ENCODE data around the gene PCDHGA4. TPM values are rescaled to one million over a fixed set of nuclear protein-coding genes. Genes with fewer than 3 reads are reported as not detected.
"Not testable (repeated sequence)": the region's sequence is repeated elsewhere in the genome, so short reads cannot be mapped to it uniquely, and the experiment has no call there.

The PCDHGA4 gene
- total and polyA plus RNA-seq, 4 donors = 0.15 to 0.92 (median 0.22) TPM

- peaks cover 36 to 78% (median 59%) of the 10 kb centered on the region in 4 donors for H3K9me3 ChIP-seq (ENCODE audit: control insufficient read depth in 4 of 4, low read length in 3 of 4)
- H3K4me1 ChIP-seq (ENCODE audit: control insufficient read depth in 4 of 4, insufficient read depth in 4 of 4, low read length in 3 of 4) = no peaks in the 10 kb centered on the region
- no peak for DNase-seq (ENCODE audit: low spot score)
- peaks cover 0 to 20% (median 14%) of the 10 kb centered on the region in 4 donors for H3K36me3 ChIP-seq (ENCODE audit: control insufficient read depth in 4 of 4, insufficient read depth in 3 of 4, low read depth in 1 of 4, low read length in 3 of 4)
- H3K9ac ChIP-seq (ENCODE audit: low read depth in 1 of 2, low read length in 2 of 2) = no peak overlapping the region
- TF ChIP-seq GABPA (IDR thresholded peaks at IDR 0.05 in 1 of 2, conservative IDR thresholded peaks at IDR 0.05 in 1 of 2) (no peak), TAF1 (conservative IDR thresholded peaks at IDR 0.05) (no peak), ATF3 (IDR thresholded peaks at IDR 0.05) (no peak), HNF4G (IDR thresholded peaks at IDR 0.05) (no peak), SP1 (IDR thresholded peaks at IDR 0.05) (no peak), HNF4A (conservative IDR thresholded peaks at IDR 0.05) (no peak), FOXA1 (IDR thresholded peaks at IDR 0.05) (no peak), NR2F2 (IDR thresholded peaks at IDR 0.05) (no peak), EGR1 (IDR thresholded peaks at IDR 0.05; ENCODE audit: low read depth in 2 of 2) (no peak), RXRA (IDR thresholded peaks at IDR 0.05) (no peak), RAD21 (IDR thresholded peaks at IDR 0.05) (no peak), YY1 (IDR thresholded peaks at IDR 0.05) (no peak), FOXA2 (IDR thresholded peaks at IDR 0.05) (no peak)
- no peak overlapping the region for H3K27ac ChIP-seq (ENCODE audit: low read depth in 1 of 2, low read length in 2 of 2)
- no peaks in the 10 kb centered on the region for H3K27me3 ChIP-seq (ENCODE audit: control insufficient read depth in 4 of 4, insufficient read depth in 4 of 4, low read length in 3 of 4)
- H3K4me3 ChIP-seq (ENCODE audit: low read depth in 1 of 3, low read length in 3 of 3) = peak overlapping the region in 1 of 3 donors; percentile 66
Measured at GRCh38 chr5:141313711-141314110, 41.1 kb upstream of the PCDHGA4 start.

- Histone ChIP-seq H3K36me3 (ENCODE audit: control insufficient read depth in 4 of 4, insufficient read depth in 3 of 4, low read depth in 1 of 4, low read length in 3 of 4) (peaks cover 0 to 32% (median 22%) of the 10 kb centered on the region in 4 donors), H3K4me1 (ENCODE audit: control insufficient read depth in 4 of 4, insufficient read depth in 4 of 4, low read length in 3 of 4) (peaks cover 0 to 17% (median 4%) of the 10 kb centered on the region in 4 donors), H3K9me3 (ENCODE audit: control insufficient read depth in 4 of 4, low read length in 3 of 4) (peaks cover 41 to 78% (median 52%) of the 10 kb centered on the region in 4 donors)
- not testable (repeated sequence) for DNase-seq (ENCODE audit: low spot score); H3K27me3 ChIP-seq (ENCODE audit: control insufficient read depth in 4 of 4, insufficient read depth in 4 of 4, low read length in 3 of 4); H3K4me3 ChIP-seq (ENCODE audit: low read depth in 1 of 3, low read length in 3 of 3); H3K9ac ChIP-seq (ENCODE audit: low read depth in 1 of 2, low read length in 2 of 2); H3K27ac ChIP-seq (ENCODE audit: low read depth in 1 of 2, low read length in 2 of 2)
- 90% methylated on average over 4 of the region's 4 CpGs for WGBS
Measured at GRCh38 chr5:141316963-141317362, 37.9 kb upstream of the PCDHGA4 start.

- peaks cover 32 to 62% (median 40%) of the 10 kb centered on the region in 4 donors for H3K9me3 ChIP-seq (ENCODE audit: control insufficient read depth in 4 of 4, low read length in 3 of 4)
- H3K4me3 ChIP-seq (ENCODE audit: low read depth in 1 of 3, low read length in 3 of 3) = peak overlapping the region in 2 of 3 donors; percentile 96 to 97
- WGBS = 98% methylated on average over 6 of the region's 6 CpGs
- TF ChIP-seq YY1 (IDR thresholded peaks at IDR 0.05) (no peak), EGR1 (IDR thresholded peaks at IDR 0.05; ENCODE audit: low read depth in 2 of 2) (no peak), HNF4G (IDR thresholded peaks at IDR 0.05) (no peak), MAX (IDR thresholded peaks at IDR 0.05) (no peak), FOXA2 (IDR thresholded peaks at IDR 0.05) (no peak), TAF1 (conservative IDR thresholded peaks at IDR 0.05) (no peak), NR2F2 (IDR thresholded peaks at IDR 0.05) (no peak), SP1 (IDR thresholded peaks at IDR 0.05) (no peak), REST (IDR thresholded peaks at IDR 0.05) (no peak), RAD21 (IDR thresholded peaks at IDR 0.05) (no peak), ATF3 (IDR thresholded peaks at IDR 0.05) (no peak), GABPA (IDR thresholded peaks at IDR 0.05 in 1 of 2, conservative IDR thresholded peaks at IDR 0.05 in 1 of 2) (no peak), RXRA (IDR thresholded peaks at IDR 0.05) (no peak), ZBTB33 (IDR thresholded peaks at IDR 0.05) (no peak), CTCF (IDR thresholded peaks at IDR 0.05; ENCODE audit: low read depth, low read length, missing input control) (no peak), HNF4A (conservative IDR thresholded peaks at IDR 0.05) (no peak), JUND (IDR thresholded peaks at IDR 0.05) (no peak), FOXA1 (IDR thresholded peaks at IDR 0.05) (no peak)
- peaks cover 0 to 17% (median 4%) of the 10 kb centered on the region in 4 donors for H3K4me1 ChIP-seq (ENCODE audit: control insufficient read depth in 4 of 4, insufficient read depth in 4 of 4, low read length in 3 of 4)
- no peaks in the 10 kb centered on the region for H3K27me3 ChIP-seq (ENCODE audit: control insufficient read depth in 4 of 4, insufficient read depth in 4 of 4, low read length in 3 of 4)
- no peak overlapping the region for H3K27ac ChIP-seq (ENCODE audit: low read depth in 1 of 2, low read length in 2 of 2)
- peaks cover 0 to 25% (median 21%) of the 10 kb centered on the region in 4 donors for H3K36me3 ChIP-seq (ENCODE audit: control insufficient read depth in 4 of 4, insufficient read depth in 3 of 4, low read depth in 1 of 4, low read length in 3 of 4)
- no peak for DNase-seq (ENCODE audit: low spot score)
- H3K9ac ChIP-seq (ENCODE audit: low read depth in 1 of 2, low read length in 2 of 2) = no peak overlapping the region
Measured at GRCh38 chr5:141319202-141319601, 35.6 kb upstream of the PCDHGA4 start.

Measured in liver (tissue), 9 donors.